Neural crest cell (in vitro differentiated cells): ENCODE measurements around the gene EGLN1. TPM values are rescaled to one million over a fixed set of nuclear protein-coding genes. Genes with fewer than 3 reads are reported as not detected.

Experiments used
- DNase-seq: peaks from one replicate; pipeline ENCODE4 v3.0.0; 2021; ENCODE audit warnings: low read depth, mixed read lengths, low spot score
- H3K27ac Mint-ChIP-seq: one replicate; pipeline ENCODE4 v1.8.0; 2021; ENCODE audit warnings: mild to moderate bottlenecking, mixed read lengths; ENCODE audit not compliant: unreplicated experiment
- H3K27me3 Mint-ChIP-seq: 2 replicates; pipeline ENCODE4 v1.8.0; 2021; ENCODE audit warnings: low read depth, mild to moderate bottlenecking, mixed read lengths
- H3K36me3 Mint-ChIP-seq: 2 replicates; pipeline ENCODE4 v1.8.0; 2021; ENCODE audit warnings: low read depth, mild to moderate bottlenecking, mixed read lengths
- H3K4me1 Mint-ChIP-seq: 2 replicates; pipeline ENCODE4 v1.8.0; 2021; ENCODE audit warnings: mixed read lengths
- H3K4me3 Mint-ChIP-seq: one replicate; pipeline ENCODE4 v1.8.0; 2021; ENCODE audit warnings: mild to moderate bottlenecking, mixed read lengths
- H3K9me3 Mint-ChIP-seq: 2 replicates; pipeline ENCODE4 v1.8.0; 2021; ENCODE audit warnings: mixed read lengths
- CTCF ChIP-seq: fragments of 200-600 bp; sonication (generic); conservative IDR thresholded peaks from 2 replicates; pipeline ENCODE4 v1.5.0; 2021; ENCODE audit warnings: antibody characterized with exemption, mild to moderate bottlenecking
- total RNA-seq: library from RNA; stranded (reverse); gene quantifications from 2 replicates; pipeline ENCODE4 v1.2.1, GENCODE V29; 2021

Gene EGLN1
- total RNA-seq, 1 donor from 2014 or later = 21.6 TPM

- no peak overlapping the region for H3K27ac Mint-ChIP-seq
These were observed 40.4 kb downstream of the EGLN1 start for GRCh38 chr1:231381729-231382128.

GRCh38 chr1:231376875-231377549 is 45.1 kb downstream of the EGLN1 start:
- H3K27me3 Mint-ChIP-seq = no peaks in the 10 kb centered on the region
- no peaks in the 10 kb centered on the region for H3K36me3 Mint-ChIP-seq
- no peak for DNase-seq
- no peak for TF ChIP-seq CTCF
- H3K9me3 Mint-ChIP-seq = no peaks in the 10 kb centered on the region
- peaks cover 4% of the 10 kb centered on the region for H3K4me1 Mint-ChIP-seq
- no peak overlapping the region for H3K4me3 Mint-ChIP-seq
- H3K27ac Mint-ChIP-seq = peak overlapping the region; percentile 4

More at GRCh38 chr1:231381729-231382128, 40.4 kb downstream of the EGLN1 start:
- TF ChIP-seq CTCF = no peak
- Mint-ChIP-seq H3K4me1 (peaks cover 4% of the 10 kb centered on the region), H3K36me3 (no peaks in the 10 kb centered on the region), H3K27me3 (no peaks in the 10 kb centered on the region), H3K4me3 (no peak overlapping the region), H3K9me3 (no peaks in the 10 kb centered on the region)
- DNase-seq = no peak

GRCh38 chr1:231376101-231376500 is 46.0 kb downstream of the EGLN1 start:
- H3K27me3 Mint-ChIP-seq = no peaks in the 10 kb centered on the region
- TF ChIP-seq CTCF = no peak
- H3K36me3 Mint-ChIP-seq = no peaks in the 10 kb centered on the region

GRCh38 chr1:231374394-231374793 is 47.7 kb downstream of the EGLN1 start:
- Mint-ChIP-seq H3K4me1 (peaks cover 2% of the 10 kb centered on the region), H3K4me3 (no peak overlapping the region), H3K36me3 (no peaks in the 10 kb centered on the region), H3K27ac (no peak overlapping the region), H3K27me3 (no peaks in the 10 kb centered on the region), H3K9me3 (no peaks in the 10 kb centered on the region)
- DNase-seq = no peak
- no peak for TF ChIP-seq CTCF

More at GRCh38 chr1:231376101-231376500, 46.0 kb downstream of the EGLN1 start:
- no peaks in the 10 kb centered on the region for H3K9me3 Mint-ChIP-seq
- DNase-seq = no peak
- H3K27ac Mint-ChIP-seq = no peak overlapping the region
- H3K4me1 Mint-ChIP-seq = peaks cover 4% of the 10 kb centered on the region
- no peak overlapping the region for H3K4me3 Mint-ChIP-seq

GRCh38 chr1:231372501-231372900 is 49.6 kb downstream of the EGLN1 start:
- no peak for DNase-seq
- peaks cover 7% of the 10 kb centered on the region for H3K4me1 Mint-ChIP-seq
- no peaks in the 10 kb centered on the region for H3K9me3 Mint-ChIP-seq
- no peak for TF ChIP-seq CTCF
- no peaks in the 10 kb centered on the region for H3K36me3 Mint-ChIP-seq
- H3K4me3 Mint-ChIP-seq = no peak overlapping the region
- no peaks in the 10 kb centered on the region for H3K27me3 Mint-ChIP-seq
- H3K27ac Mint-ChIP-seq = no peak overlapping the region
